ENCODE measurements around the gene MPRIP.
"Not testable (repeated sequence)": the region's sequence is repeated elsewhere in the genome, so short reads cannot be mapped to it uniquely, and the experiment has no call there.

The MPRIP gene

GRCh38 chr17:17011043-17011907, 31.0 kb upstream of the MPRIP start:
- not testable (repeated sequence) for DNase-seq (ENCODE audit: low read depth)

DNA sequence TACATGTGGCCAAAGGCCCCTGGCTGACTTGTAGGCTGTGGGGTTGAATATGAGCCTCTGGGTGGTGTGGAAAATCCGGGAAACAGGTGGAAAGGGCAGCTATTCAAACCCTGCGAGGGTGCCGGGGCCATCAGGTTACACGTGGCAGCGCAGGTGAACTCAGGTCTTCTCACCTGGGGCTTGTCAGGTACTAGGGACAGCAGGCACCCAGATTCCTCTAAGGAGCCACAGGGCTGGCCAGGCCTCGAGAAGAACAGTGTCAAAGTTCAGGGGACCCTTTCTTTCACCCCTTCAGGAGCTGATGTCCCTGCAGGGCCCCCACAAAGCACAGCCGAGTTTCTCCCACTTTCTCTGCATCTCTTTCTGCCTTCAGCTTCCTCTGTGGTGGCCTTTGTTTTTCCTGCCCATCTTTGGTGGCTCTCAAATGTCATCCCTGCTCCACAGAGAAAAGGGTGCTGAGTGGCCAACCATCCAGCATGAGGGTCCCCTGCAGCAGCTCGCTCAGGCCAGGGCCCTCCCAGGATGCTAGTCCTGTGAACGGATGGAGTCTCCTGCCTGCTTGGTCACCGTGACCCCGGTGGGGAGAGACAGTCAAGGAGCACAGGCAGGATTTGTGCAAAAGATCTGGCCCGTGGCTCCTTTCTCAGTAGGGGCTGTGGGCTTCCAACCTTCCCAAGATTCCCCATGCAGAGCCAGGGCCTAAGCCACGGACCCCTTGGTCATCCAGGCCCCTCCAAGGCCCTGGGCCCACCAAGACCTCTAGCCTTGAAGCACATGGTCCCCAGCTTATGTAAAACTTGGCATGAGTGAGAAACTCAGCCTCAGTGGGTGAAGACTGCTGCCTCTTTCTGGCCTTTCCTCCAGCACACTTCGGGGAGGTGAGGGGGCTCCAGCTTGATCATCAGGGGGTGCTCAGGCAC, 28.2 kb upstream of the MPRIP start:
- DNase-seq (ENCODE audit: low read depth) = not testable (repeated sequence)

- DNase-seq (ENCODE audit: low read depth) = not testable (repeated sequence)
Observed at GRCh38 chr17:17014748-17015124, 27.5 kb upstream of the MPRIP start.

GRCh38 chr17:17015230-17015629, 27.0 kb upstream of the MPRIP start:
- no peak for DNase-seq (ENCODE audit: low read depth)

- DNase-seq (ENCODE audit: low read depth) = not testable (repeated sequence)
Observed at GRCh38 chr17:17016199-17017197, 25.8 kb upstream of the MPRIP start.

- DNase-seq (ENCODE audit: low read depth) = no peak
Observed at GRCh38 chr17:17017343-17018014, 24.8 kb upstream of the MPRIP start.

- DNase-seq (ENCODE audit: low read depth) = no peak
Observed at GRCh38 chr17:17018021-17018441, 24.2 kb upstream of the MPRIP start.

- no peak for DNase-seq (ENCODE audit: low read depth)
Observed at GRCh38 chr17:17018612-17019429, 23.4 kb upstream of the MPRIP start.

GRCh38 chr17:17019430-17019762, 22.9 kb upstream of the MPRIP start:
- no peak for DNase-seq (ENCODE audit: low read depth)

DNA sequence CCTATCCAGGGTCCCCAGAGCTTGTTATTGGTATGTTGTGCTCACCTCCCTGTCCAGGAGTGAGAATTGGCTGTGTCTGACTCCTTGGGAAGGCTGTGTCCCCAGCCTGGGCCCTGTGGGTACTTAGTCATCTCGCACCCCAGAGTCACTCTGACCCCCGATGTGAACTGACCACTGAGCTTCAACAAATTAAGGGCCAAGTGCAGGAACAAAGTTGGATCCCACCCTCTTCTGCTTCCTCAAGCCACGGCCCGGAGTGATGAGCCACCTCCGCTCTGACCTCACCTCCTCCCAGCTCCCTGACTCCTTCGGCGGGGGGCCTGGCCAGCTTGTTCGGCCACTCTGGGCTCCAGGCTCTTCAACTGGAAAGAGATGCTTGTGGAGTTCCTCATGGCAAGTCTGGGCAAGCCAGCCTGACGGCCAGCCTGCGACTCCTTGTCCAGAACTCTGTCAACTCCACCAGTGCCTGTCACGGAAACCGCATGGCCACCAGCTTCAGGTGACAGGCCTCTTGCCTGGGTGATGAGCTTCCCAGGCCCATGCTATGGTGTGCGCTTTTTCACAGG, 22.3 kb upstream of the MPRIP start:
- no peak for DNase-seq (ENCODE audit: low read depth)

DNA sequence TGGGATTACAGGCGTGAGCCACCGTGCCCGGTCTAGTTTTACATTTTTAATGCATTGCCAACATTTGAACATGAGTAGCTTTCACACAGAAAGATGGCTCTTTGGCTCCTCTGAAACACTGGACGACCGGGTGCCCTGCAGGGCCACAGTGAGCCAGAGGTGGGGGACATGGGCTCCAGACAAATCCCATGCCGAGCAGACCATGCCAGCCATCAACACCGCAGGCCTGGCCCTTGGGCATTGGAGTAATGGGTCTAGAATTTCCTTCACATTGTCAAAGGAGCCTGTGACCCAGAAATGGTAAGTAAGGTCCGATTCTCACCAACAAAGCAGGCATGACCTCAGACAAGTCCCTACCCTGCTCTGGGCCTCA, 21.4 kb upstream of the MPRIP start:
- DNase-seq (ENCODE audit: low read depth) = no peak

DNA sequence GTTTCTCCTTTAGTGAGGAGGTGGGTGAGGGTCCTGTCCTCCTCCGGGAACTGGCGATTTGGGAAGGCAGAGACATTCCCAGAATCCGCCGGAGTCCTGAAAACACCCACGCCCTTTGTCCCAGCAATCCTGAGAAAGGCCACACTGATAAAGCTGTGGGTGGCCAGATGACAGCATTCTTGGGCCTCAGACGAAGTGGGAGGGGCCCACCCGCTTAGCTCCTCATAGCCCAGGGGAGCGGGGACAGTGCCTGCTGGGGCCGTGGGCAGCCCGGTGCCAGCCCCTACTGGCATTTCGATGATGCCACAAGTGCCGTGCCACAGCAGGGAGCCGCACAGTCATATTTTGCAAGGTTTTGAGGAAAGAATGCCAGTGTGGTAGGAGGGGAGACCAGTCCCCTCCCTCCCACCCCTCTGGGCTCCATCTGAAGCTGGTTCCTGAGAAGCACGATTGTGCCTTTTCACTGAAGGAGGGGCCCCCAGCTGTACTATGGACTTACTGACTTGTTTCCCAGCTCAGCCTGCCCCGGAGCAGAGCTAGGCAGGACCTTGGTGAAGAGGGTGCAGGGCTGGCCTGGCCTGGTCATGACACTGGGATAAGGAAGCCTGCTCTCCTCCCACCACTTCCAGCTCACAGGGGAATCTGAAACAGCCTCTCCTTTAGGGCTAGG, 20.9 kb upstream of the MPRIP start:
- DNase-seq (ENCODE audit: low read depth) = no peak

DNA sequence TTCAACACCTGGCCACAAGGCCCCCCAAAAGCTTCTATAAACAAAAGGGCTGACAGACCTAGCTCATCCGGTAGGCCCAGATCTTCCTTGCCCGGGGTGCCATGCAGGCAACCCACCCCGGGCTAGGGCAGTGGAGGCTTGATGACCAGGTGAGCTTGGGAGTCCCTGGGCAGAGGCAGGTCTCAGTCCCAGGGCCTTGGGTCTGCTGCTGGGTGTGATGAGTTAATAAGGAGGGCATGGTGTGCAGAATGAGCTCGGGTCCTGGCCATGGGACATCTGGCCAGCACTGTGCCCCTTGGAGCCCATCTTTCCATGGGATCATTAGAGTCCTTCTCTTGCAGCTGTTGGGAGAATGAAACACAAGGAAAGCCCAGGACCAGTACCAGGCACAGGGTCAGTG, 20.2 kb upstream of the MPRIP start:
- no peak for DNase-seq (ENCODE audit: low read depth)

DNA sequence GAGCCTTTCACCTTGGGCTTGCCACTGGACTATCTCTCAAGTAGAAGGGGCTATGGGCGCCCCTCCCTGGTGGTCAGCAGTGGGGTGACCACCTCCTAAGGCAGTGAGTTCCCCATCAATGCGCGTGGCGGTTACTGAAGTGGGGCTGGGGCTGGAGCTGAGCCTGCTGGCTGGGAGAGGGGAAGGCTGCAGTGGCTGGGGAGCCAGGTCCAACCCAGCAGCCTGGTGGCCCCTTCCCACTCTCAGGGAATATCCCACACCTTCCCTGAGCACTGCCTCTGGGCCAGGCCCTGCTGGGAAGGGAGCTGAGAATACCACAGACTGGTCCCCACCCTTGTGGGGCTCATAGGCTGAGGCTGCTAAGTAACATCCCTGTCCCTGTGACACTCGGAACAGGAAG, 19.8 kb upstream of the MPRIP start:
- DNase-seq (ENCODE audit: low read depth) = no peak

- no peak for DNase-seq (ENCODE audit: low read depth)
Observed at GRCh38 chr17:17024778-17025300, 17.4 kb upstream of the MPRIP start.

DNA sequence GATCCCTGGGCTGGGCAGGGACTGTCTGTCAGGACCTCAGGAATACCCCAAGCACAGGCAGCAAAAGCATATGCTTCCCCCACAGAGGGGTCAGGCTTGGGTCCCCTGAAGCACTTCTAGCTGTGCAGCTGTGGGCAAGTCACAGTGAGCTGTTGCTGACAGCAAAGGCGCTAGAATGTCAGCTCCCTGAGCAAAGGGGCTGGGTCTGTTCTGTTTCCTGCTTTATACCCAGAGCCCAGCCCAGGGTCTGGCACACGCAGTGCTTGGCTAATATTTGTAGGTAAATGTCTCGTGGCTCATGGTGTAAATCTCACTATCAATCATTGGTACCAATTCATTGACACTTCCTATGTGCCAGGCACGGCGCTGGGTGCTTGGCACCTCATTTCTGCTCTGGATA, 16.6 kb upstream of the MPRIP start:
- DNase-seq (ENCODE audit: low read depth) = no peak

DNA sequence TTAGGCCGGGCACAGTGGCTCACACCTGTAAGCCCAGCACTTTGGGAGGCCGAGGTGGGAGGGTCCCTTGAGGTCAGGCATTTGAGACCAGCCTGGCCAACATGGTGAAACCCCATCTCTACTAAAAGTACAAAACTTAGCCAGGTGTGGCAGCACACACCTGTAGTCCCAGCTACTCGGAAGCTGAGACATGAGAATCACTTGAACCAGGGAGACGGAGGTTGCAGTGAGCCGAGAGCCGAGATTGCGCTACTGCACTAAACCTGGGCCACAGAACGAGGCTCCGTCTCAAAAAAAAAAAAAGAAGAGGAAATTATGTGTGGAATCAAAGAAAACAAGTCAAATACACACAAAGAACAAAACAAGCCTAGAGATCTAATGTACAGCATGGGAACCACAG, 16.1 kb upstream of the MPRIP start:
- no peak for DNase-seq (ENCODE audit: low read depth)

- DNase-seq (ENCODE audit: low read depth) = no peak
Observed at GRCh38 chr17:17027442-17028058, 14.7 kb upstream of the MPRIP start.

Measured in activated T-helper 1 cell treated with Interleukin-2 at 50 U/mL for 16 hours (primary cell).